Muscle of leg (tissue), 11 donors: ENCODE measurements around the gene GRHPR. TPM values are rescaled to one million over a fixed set of nuclear protein-coding genes. Genes with fewer than 3 reads are reported as not detected.
"Not testable (repeated sequence)": the region's sequence is repeated elsewhere in the genome, so short reads cannot be mapped to it uniquely, and the experiment has no call there.

Experiments
- DNase-seq: peaks from one replicate; pipeline ENCODE4 v3.0.0; 2013
- H3K27ac ChIP-seq: one replicate; pipeline ENCODE4 v1.5.1; 2013; ENCODE audit warnings: mild to moderate bottlenecking, low read length, control low read depth
- H3K27me3 ChIP-seq: one replicate; pipeline ENCODE4 v1.6.1; 2013; ENCODE audit warnings: low read length; ENCODE audit not compliant: control insufficient read depth, insufficient read depth
- H3K36me3 ChIP-seq: one replicate; pipeline ENCODE4 v1.6.1; 2013; ENCODE audit warnings: low read length; ENCODE audit not compliant: control insufficient read depth, insufficient read depth
- H3K4me1 ChIP-seq: one replicate; pipeline ENCODE4 v1.6.1; 2013; ENCODE audit warnings: low read length; ENCODE audit not compliant: control insufficient read depth, insufficient read depth
- H3K4me3 ChIP-seq: one replicate; pipeline ENCODE4 v1.5.1; 2013; ENCODE audit warnings: low read length, control low read depth
- H3K9me3 ChIP-seq: replicated peaks from 2 replicates; pipeline ENCODE4 v1.6.1; 2013; ENCODE audit warnings: low read depth, low read length; ENCODE audit not compliant: control insufficient read depth
- WGBS: methylation state at CpG from one replicate; pipeline ENCODE4 v1.1.5; 2013; ENCODE audit warnings: missing lambda C conversion rate; ENCODE audit not compliant: insufficient coverage; 5-methylcytosine and 5-hydroxymethylcytosine counted together
- polyA plus RNA-seq, 8 donors: library from polyadenylated mRNA; unstranded; fragments of 120-200 nt; gene quantifications; one replicate each; pipeline versions ENCODE4 v1.2.1 to v1.2.3, GENCODE V29; 2013; ENCODE audit warnings: inconsistent platforms in 1 of 8, low replicate concordance in 1 of 8; ENCODE audit not compliant: insufficient read length in 8 of 8, insufficient read depth in 1 of 8
- total RNA-seq: library from RNA; stranded (reverse); fragments of 120-200 nt; gene quantifications from one replicate; pipeline ENCODE4 v1.2.4, GENCODE V29; 2013

The GRHPR gene
- total and polyA plus RNA-seq, 9 donors = 108 to 134 (median 120) TPM

- H3K36me3 ChIP-seq = peaks cover 12% of the 10 kb centered on the region
- no peaks in the 10 kb centered on the region for H3K9me3 ChIP-seq
- no peaks in the 10 kb centered on the region for H3K27me3 ChIP-seq
- H3K27ac ChIP-seq = no peak overlapping the region
- no peak for DNase-seq
- WGBS = 86% methylated on average over 1 of the region's 12 CpGs
- H3K4me1 ChIP-seq = peaks cover 29% of the 10 kb centered on the region
- H3K4me3 ChIP-seq = no peak overlapping the region
Measured at GRCh38 chr9:37420271-37421215, 2.0 kb upstream of the GRHPR start.

GRCh38 chr9:37421914-37422288, 595 bp upstream of the GRHPR start:
- Histone ChIP-seq H3K4me3 (peak overlapping the region; percentile 50), H3K9me3 (no peaks in the 10 kb centered on the region), H3K36me3 (peaks cover 24% of the 10 kb centered on the region), H3K27ac (peak overlapping the region; percentile 74), H3K27me3 (no peaks in the 10 kb centered on the region), H3K4me1 (peaks cover 29% of the 10 kb centered on the region)
- no peak for DNase-seq
- 3% methylated on average over 3 of the region's 8 CpGs for WGBS

GRCh38 chr9:37423508-37423907, 1.0 kb downstream of the GRHPR start:
- Histone ChIP-seq H3K4me3 (peak overlapping the region; percentile 50), H3K4me1 (peaks cover 29% of the 10 kb centered on the region), H3K36me3 (peaks cover 39% of the 10 kb centered on the region), H3K9me3 (no peaks in the 10 kb centered on the region), H3K27me3 (no peaks in the 10 kb centered on the region), H3K27ac (no peak overlapping the region)
- WGBS = 68% methylated on average over 2 of the region's 2 CpGs
- DNase-seq = no peak

GRCh38 chr9:37424204-37424685, 1.7 kb downstream of the GRHPR start:
- peaks cover 46% of the 10 kb centered on the region for H3K36me3 ChIP-seq
- H3K9me3 ChIP-seq = no peaks in the 10 kb centered on the region
- no peaks in the 10 kb centered on the region for H3K27me3 ChIP-seq
- no peak overlapping the region for H3K4me3 ChIP-seq
- H3K4me1 ChIP-seq = peaks cover 29% of the 10 kb centered on the region
- 60% methylated on average over 2 of the region's 8 CpGs for WGBS
- H3K27ac ChIP-seq = no peak overlapping the region
- DNase-seq = no peak

- Histone ChIP-seq H3K4me3 (no peak overlapping the region), H3K9me3 (no peaks in the 10 kb centered on the region), H3K36me3 (peaks cover 51% of the 10 kb centered on the region), H3K27me3 (no peaks in the 10 kb centered on the region), H3K27ac (no peak overlapping the region), H3K4me1 (peaks cover 29% of the 10 kb centered on the region)
- WGBS = 88% methylated on average over 9 of the region's 18 CpGs
- no peak for DNase-seq
Measured at GRCh38 chr9:37424686-37425297, 2.3 kb downstream of the GRHPR start.

- DNase-seq = no peak
- Histone ChIP-seq H3K27me3 (no peaks in the 10 kb centered on the region), H3K9me3 (no peaks in the 10 kb centered on the region), H3K4me1 (peaks cover 29% of the 10 kb centered on the region), H3K27ac (no peak overlapping the region), H3K4me3 (no peak overlapping the region), H3K36me3 (peaks cover 56% of the 10 kb centered on the region)
- WGBS = 93% methylated on average over 4 of the region's 11 CpGs
Measured at GRCh38 chr9:37425298-37425752, 2.8 kb downstream of the GRHPR start.

GRCh38 chr9:37426431-37426830, 3.9 kb downstream of the GRHPR start:
- not testable (repeated sequence) for H3K4me3 ChIP-seq, H3K9me3 ChIP-seq, H3K27ac ChIP-seq, DNase-seq, H3K27me3 ChIP-seq
- WGBS = 91% methylated on average over 15 of the region's 15 CpGs
- H3K36me3 ChIP-seq = peaks cover 67% of the 10 kb centered on the region
- peaks cover 29% of the 10 kb centered on the region for H3K4me1 ChIP-seq

- no peaks in the 10 kb centered on the region for H3K9me3 ChIP-seq
- 67% methylated on average over 4 of the region's 6 CpGs for WGBS
- no peak overlapping the region for H3K27ac ChIP-seq
- H3K4me3 ChIP-seq = no peak overlapping the region
- peaks cover 71% of the 10 kb centered on the region for H3K36me3 ChIP-seq
- H3K27me3 ChIP-seq = no peaks in the 10 kb centered on the region
- DNase-seq = no peak
- peaks cover 27% of the 10 kb centered on the region for H3K4me1 ChIP-seq
Measured at GRCh38 chr9:37426846-37427245, 4.3 kb downstream of the GRHPR start.

- Histone ChIP-seq H3K27ac (no peak overlapping the region), H3K36me3 (peaks cover 80% of the 10 kb centered on the region), H3K27me3 (no peaks in the 10 kb centered on the region), H3K4me3 (no peak overlapping the region), H3K4me1 (peaks cover 24% of the 10 kb centered on the region), H3K9me3 (no peaks in the 10 kb centered on the region)
- no peak for DNase-seq
- WGBS = 94% methylated on average over 13 of the region's 14 CpGs
Measured at GRCh38 chr9:37428345-37428744, 5.8 kb downstream of the GRHPR start.
